LNCaP clone FGC (cell line): Measurements from ENCODE around the gene TRIM33.

Source experiments
- DNase-seq: peaks from one replicate; pipeline ENCODE4 v3.0.0-alpha.2; 2011; ENCODE audit warnings: low read depth
- H3K4me3 ChIP-seq: 2 replicates; pipeline ENCODE4 v1.5.1; 2011; ENCODE audit warnings: mild to moderate bottlenecking, low read depth, low read length, control low read depth
- TF ChIP-seq, protein P1 (sequence below): IDR thresholded peaks from 2 replicates; pipeline ENCODE4 v1.5.1; 2012; ENCODE audit warnings: mild to moderate bottlenecking; ENCODE audit not compliant: control insufficient read depth, insufficient read depth; ENCODE audit errors: extremely low read depth

TRIM33 gene

DNA sequence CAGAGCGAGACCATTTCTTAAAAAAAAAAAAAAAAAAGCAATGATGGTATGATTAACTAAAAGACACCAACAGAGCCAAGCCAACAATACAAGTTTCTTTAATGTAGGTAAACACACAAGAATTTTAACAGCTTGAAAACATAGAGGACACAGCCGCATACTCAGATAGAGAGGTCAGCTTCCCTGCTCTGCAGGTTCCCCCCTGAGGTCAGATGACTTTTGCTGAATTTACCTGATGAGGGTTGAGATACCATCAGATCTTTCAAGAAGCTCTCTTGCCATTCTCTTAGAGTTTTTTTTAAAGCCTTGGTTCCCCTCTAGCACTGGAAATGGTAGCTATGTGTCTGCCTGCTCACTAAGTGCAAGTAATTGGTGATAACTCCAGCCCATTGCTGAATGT lies 39.3 kb upstream of the TRIM33 start:
- no peak overlapping the region for H3K4me3 ChIP-seq
- no peak for DNase-seq
- TF ChIP-seq, protein P1, sequence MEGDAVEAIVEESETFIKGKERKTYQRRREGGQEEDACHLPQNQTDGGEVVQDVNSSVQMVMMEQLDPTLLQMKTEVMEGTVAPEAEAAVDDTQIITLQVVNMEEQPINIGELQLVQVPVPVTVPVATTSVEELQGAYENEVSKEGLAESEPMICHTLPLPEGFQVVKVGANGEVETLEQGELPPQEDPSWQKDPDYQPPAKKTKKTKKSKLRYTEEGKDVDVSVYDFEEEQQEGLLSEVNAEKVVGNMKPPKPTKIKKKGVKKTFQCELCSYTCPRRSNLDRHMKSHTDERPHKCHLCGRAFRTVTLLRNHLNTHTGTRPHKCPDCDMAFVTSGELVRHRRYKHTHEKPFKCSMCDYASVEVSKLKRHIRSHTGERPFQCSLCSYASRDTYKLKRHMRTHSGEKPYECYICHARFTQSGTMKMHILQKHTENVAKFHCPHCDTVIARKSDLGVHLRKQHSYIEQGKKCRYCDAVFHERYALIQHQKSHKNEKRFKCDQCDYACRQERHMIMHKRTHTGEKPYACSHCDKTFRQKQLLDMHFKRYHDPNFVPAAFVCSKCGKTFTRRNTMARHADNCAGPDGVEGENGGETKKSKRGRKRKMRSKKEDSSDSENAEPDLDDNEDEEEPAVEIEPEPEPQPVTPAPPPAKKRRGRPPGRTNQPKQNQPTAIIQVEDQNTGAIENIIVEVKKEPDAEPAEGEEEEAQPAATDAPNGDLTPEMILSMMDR: no peak

DNA sequence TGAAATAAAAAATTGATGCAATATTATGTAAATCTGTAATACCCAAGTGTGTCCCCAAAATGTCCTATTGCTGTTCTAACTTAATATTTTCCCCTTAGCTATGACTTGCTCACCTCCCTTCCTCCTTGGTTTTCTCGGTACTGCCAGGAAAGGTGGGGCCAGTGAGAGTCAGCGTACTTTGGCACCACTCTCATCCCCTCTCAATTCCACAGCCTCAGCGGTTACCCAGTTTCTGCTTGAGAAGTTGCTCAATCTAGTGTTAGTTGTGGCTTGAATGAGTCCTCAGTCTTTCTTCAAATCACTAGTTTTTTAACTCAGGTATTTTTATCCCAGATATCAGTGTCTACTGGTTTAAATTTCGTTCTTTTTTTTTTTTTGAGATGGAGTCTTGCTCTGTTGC lies 38.1 kb upstream of the TRIM33 start:
- TF ChIP-seq, protein P1: no peak
- DNase-seq: no peak
- no peak overlapping the region for H3K4me3 ChIP-seq

DNA sequence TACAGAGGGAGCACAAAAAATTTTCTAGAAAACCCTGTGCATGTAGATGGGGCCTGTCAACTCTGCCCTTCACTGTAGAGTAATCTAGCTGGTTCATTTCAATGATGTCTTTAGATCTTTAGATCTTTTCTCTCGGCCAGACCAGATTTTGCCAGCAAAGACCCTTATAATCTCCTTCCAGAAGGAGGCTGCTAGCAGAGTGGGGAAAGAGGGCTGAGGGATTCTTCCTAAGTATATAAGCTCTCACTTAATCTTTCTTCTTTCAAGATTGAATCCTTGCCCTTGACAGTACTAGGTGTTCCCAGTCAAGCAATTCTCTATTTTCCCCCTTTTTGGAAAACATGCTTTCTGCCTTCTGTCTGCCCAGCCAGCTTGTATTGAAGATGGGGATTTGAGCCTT lies 36.1 kb upstream of the TRIM33 start:
- DNase-seq: no peak
- no peak overlapping the region for H3K4me3 ChIP-seq
- TF ChIP-seq, protein P1: no peak

DNA sequence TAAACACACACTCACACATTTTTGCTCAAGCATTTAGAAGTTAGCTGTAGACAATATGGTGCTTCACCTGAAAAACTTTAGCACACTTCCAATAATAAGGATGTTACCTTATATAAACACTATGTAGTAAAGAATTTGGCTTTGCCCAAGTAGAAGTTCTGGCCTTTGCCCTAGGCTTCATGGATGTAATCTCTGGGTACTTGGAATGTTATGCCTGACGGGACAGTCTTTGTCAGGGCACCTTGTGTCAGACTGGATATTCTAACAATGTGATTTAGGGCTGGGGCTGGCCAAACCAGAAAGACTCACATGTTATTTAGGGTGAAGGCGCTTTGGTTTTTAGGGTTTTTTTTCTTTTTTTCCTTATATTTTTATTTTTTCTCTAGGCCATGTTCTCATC lies 34.8 kb upstream of the TRIM33 start:
- H3K4me3 ChIP-seq: no peak overlapping the region
- no peak for DNase-seq
- TF ChIP-seq, protein P1: no peak

DNA sequence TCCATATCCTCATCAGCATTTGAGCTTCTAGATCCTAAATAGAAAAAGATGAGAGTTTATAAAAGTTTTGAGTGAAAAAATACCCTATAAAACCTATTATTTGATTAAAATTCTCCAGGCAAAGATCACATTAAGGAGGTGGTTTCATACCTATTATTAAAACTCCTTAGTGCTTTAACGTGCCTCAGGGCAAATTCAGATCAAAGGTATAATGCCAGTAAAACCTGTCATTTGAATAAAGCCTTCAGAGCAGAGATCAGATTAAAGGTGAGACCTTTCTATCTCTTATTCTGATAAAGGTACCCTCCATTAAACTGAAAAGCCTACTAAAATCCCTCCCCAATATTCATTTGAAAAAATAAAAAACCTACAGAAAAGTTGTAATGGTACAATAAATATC lies 34.3 kb upstream of the TRIM33 start:
- no peak overlapping the region for H3K4me3 ChIP-seq

DNA sequence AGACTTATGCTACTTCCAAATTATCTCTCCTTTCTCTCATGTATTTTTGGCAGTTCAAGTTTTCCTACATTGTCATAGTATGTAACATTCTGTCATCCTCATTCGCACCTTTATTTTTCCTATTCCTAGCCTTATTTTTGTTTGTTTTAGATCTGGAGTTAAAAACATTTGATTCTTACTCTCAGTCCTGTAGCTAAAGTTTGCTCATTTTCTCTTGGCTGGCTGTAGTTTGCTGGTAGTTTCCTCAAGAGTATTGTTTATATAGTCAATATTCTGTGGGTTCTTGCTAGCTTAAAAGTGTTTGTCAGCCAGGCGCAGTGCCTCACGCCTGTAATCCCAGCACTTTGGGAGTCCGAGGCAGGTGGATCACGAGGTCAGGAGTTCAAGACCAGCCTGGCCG lies 29.8 kb upstream of the TRIM33 start:
- TF ChIP-seq, protein P1: no peak
- H3K4me3 ChIP-seq: no peak overlapping the region
- no peak for DNase-seq

More for the DNA sequence above, 34.3 kb upstream of the TRIM33 start:
- DNase-seq: no peak
- TF ChIP-seq, protein P1: no peak

DNA sequence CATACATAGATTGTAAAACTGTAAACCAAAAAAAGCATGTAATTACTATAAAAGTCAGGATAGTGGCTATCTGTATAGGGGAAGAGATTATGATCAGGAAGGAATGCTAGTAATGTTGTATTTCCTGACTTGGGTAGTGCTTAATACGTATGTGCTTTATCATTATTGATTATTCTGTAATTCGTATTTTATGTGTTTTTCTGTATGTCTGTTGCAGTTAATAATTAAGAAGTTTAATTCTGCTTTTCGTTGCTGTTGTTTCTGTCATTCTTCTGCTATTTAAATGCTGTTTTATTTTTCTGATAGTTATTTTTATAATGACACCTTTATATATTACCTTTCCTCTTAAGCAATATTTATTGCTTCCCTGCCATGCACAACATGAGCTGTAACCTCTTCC lies 29.3 kb upstream of the TRIM33 start:
- H3K4me3 ChIP-seq: no peak overlapping the region
- DNase-seq: no peak
- TF ChIP-seq, protein P1: no peak
